Heart left ventricle (tissue), 16 donors: ENCODE results near the gene RBP2. TPM values are rescaled to one million over a fixed set of nuclear protein-coding genes. Genes with fewer than 3 reads are reported as not detected.

Experiments used
- ATAC-seq, 4 donors: fragments of 200-7000 bp; cut with Tn5 transposase; one replicate each; pipeline ENCODE4 v1.9.1; 2020 to 2022; ENCODE audit warnings: moderate library complexity in 4 of 4, mild to moderate bottlenecking in 3 of 4, moderate number of reproducible peaks in 1 of 4
- DNase-seq, 5 donors: peaks; one replicate each; pipeline ENCODE4 v3.0.0-alpha.2; 2020
- H3K27ac ChIP-seq, 12 donors: fragments of 200-600 bp; sonication (generic) in 4 of 12; one replicate each; pipeline versions ENCODE4 v1.5.0 to v1.8.0; 2016 to 2022; ENCODE audit warnings: mild to moderate bottlenecking in 2 of 12
- H3K27me3 ChIP-seq, 9 donors: fragments of 200-600 bp; sonication (generic) in 2 of 9; one replicate each; pipeline versions ENCODE4 v1.5.1 to v1.8.0; 2016 to 2022; ENCODE audit warnings: mild to moderate bottlenecking in 3 of 9
- H3K36me3 ChIP-seq, 9 donors: fragments of 200-600 bp; sonication (generic) in 2 of 9; one replicate each; pipeline versions ENCODE4 v1.5.0 to v1.8.0; 2018 to 2022; ENCODE audit warnings: mild to moderate bottlenecking in 2 of 9
- H3K4me1 ChIP-seq, 12 donors: fragments of 200-600 bp; sonication (generic) in 4 of 12; one replicate each; pipeline versions ENCODE4 v1.5.0 to v1.8.0; 2016 to 2022; ENCODE audit warnings: mild to moderate bottlenecking in 3 of 12
- H3K4me3 ChIP-seq, 12 donors: fragments of 200-600 bp; sonication (generic) in 4 of 12; one replicate each; pipeline versions ENCODE4 v1.5.0 to v1.8.0; 2017 to 2022; ENCODE audit warnings: mild to moderate bottlenecking in 9 of 12, moderate library complexity in 4 of 12
- H3K9me3 ChIP-seq, 12 donors: fragments of 200-600 bp; sonication (generic) in 4 of 12; one replicate each; pipeline versions ENCODE4 v1.5.0 to v1.8.0; 2016 to 2022; ENCODE audit warnings: mild to moderate bottlenecking in 1 of 12
- POLR2A ChIP-seq, 2 donors: fragments of 450-650 bp; IDR thresholded peaks; one replicate each; pipeline ENCODE4 v1.6.1; 2017; ENCODE audit warnings: antibody characterized with exemption in 2 of 2, mild to moderate bottlenecking in 2 of 2, moderate library complexity in 2 of 2
- WGBS, 4 donors: extraction: QIAGEN DNeasy Blood & Tissue Kit in 2 of 4; methylation state at CpG; one replicate each; pipeline versions ENCODE4 v1.1.5 to v1.1.7; 2013 to 2018; 5-methylcytosine and 5-hydroxymethylcytosine counted together
- intact Hi-C, 10 donors: fragments of 100-400 bp; cut with DNase I; formaldehyde crosslinking; loops; one replicate each; pipeline versions ENCODE4 v1.11.1 to v1.14.2; 2022
- polyA plus RNA-seq, 2 donors: library from polyadenylated mRNA; stranded (reverse); fragments of 200-250 nt; gene quantifications; one replicate each; pipeline ENCODE4 v1.2.3, GENCODE V29; 2013
- total RNA-seq, 9 donors: library from RNA; depleted of rRNA in 2 of 9; stranded (reverse); fragments of >200 nt in 2 of 9; fragmentation: NEBNext Ultra II Directional in 3 of 9; extraction: Animal tissue kit (Norgen Biotek cat#: 25700) in 3 of 9; gene quantifications; one replicate each; pipeline versions ENCODE4 v1.1.0 to v1.2.4, GENCODE V29; 2016 to 2023
- TF ChIP-seq, protein P1 (sequence below), 12 donors: fragments of 200-600 bp; sonication (generic) in 4 of 12; IDR thresholded peaks; one replicate each; pipeline versions ENCODE4 v1.5.0 to v1.8.0; 2018 to 2022; ENCODE audit warnings: antibody characterized with exemption in 12 of 12, mild to moderate bottlenecking in 5 of 12
- donor health status: ischemic (EF 13 %, LVEDD 7.1; RV severe dilation, severe dysfunction).
- donor health status: healthy with polysubstance abuse.
- donor health status: DM: no; HTN: yes; CAD: no.
- donor health status: DM: no; HTN: no; CAD: no.
- donor health status: ischemic (EF 25% LVEDD 6.9; RV normal size, moderate dysfunction).
- donor health status: ischemic (EF 25% LVEDD 5.7; RV mildly dilated, moderate dysfunction).
- donor health status: healthy.
- donor health status: DM: yes; HTN: yes; CAD: no.
- donor health status: ischemic (EF 35%, LVEDD 5.7; RV mildly dilated, moderate dysfunction).
- donor health status: nonischemic (EF 11% LVEDD 7.7; RV severe dilation, severe dysfunction).
- donor health status: DM: yes; HTN: yes; CAD: no.
- donor health status: PGD.
- donor health status: ischemic (EF 29% LVEDD 5.4; RV normal size, mild dysfunction).
- donor health status: nonischemic (EF 23%, LVEDD 6.1; RV moderate dilation, normal function).

RBP2 gene
- total and polyA plus RNA-seq, 11 donors, result 0.25 TPM; not detected in 10

DNA sequence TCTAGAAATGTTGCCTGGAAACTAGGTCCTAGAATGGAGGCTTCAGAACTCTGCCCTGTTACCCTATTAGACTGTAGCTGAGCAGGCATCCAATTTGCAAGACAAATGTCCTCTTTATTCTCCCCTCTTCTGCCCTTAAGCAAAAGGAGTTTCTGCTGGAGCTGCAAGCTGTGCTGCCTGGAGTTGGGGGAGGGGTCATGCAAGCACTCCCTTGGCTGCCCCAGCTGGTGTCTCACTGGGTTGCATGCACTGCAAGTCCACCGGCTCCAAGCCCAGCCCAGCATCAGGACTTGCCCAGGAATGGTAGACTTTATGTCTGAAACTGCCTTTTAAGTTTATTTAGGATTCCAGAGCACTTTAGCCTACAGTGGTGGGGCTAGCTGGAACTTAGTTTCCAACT lies 15.7 kb upstream of the RBP2 start:
- WGBS, 4 donors, result 54 to 86% (median 76%) methylated on average over 1 of the region's 1 CpG
- ATAC-seq, result no peak

DNA sequence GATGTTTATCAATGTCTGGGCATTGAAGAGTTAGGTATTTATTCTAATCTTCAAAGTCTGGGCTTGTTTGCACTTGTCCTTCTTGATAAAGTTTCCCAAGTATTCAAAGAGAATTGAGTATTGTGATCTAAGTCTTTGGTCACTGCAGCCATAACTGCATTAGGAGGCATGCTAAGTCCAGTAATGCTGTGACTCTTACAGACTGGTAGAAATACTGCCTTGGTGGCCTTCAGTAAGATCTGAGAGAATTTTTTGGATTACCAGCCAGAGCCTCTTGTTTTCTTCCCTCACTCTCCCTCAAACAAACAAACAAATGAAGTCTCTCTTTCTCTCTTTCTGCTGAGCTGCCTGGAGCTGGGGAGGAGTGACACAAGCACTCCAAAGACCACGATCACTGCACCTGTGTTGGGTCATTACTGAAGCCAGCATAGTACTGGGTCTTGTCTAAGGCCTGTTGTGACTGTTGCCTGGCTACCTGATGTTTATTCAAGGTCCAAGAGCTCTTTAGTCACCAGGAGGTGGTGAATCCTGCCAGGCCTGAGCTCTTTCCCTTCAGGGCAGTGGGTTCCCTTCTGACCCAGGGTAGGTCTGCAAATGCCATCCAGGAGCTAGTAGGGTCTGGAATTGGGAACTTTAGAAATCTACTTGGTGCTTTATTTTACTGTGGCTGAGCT lies 14.8 kb upstream of the RBP2 start:
- TF ChIP-seq, protein P1, sequence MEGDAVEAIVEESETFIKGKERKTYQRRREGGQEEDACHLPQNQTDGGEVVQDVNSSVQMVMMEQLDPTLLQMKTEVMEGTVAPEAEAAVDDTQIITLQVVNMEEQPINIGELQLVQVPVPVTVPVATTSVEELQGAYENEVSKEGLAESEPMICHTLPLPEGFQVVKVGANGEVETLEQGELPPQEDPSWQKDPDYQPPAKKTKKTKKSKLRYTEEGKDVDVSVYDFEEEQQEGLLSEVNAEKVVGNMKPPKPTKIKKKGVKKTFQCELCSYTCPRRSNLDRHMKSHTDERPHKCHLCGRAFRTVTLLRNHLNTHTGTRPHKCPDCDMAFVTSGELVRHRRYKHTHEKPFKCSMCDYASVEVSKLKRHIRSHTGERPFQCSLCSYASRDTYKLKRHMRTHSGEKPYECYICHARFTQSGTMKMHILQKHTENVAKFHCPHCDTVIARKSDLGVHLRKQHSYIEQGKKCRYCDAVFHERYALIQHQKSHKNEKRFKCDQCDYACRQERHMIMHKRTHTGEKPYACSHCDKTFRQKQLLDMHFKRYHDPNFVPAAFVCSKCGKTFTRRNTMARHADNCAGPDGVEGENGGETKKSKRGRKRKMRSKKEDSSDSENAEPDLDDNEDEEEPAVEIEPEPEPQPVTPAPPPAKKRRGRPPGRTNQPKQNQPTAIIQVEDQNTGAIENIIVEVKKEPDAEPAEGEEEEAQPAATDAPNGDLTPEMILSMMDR (IDR thresholded peaks at IDR 0.05), result no peak
- no peak for TF ChIP-seq POLR2A (IDR thresholded peaks at IDR 0.05)
- intact Hi-C loops, result no loop called here
- DNase-seq (peak in 2 of 5 donors; percentile 32 to 35), ATAC-seq (peak; percentile 80 to 99 (median 88))
- Histone ChIP-seq H3K36me3 (no peaks in the 10 kb centered on the region), H3K27me3 (no peaks in the 10 kb centered on the region), H3K4me3 (no peak overlapping the region), H3K4me1 (peaks cover 0 to 3% (median 0%) of the 10 kb centered on the region in 12 donors), H3K9me3 (peaks cover 0 to 22% (median 4%) of the 10 kb centered on the region in 12 donors), H3K27ac (no peak overlapping the region)
- 20 to 43% (median 33%) methylated on average over 1 of the region's 1 CpG; no CpG with 5 or more reads in 1 of the 4 donors for WGBS, 4 donors

More for the DNA sequence above, 15.7 kb upstream of the RBP2 start:
- intact Hi-C loops, result no loop called here
- H3K4me1 ChIP-seq, result peaks cover 0 to 3% (median 0%) of the 10 kb centered on the region in 12 donors
- no peak overlapping the region for H3K4me3 ChIP-seq
- H3K36me3 ChIP-seq, result no peaks in the 10 kb centered on the region
- H3K27me3 ChIP-seq, result no peaks in the 10 kb centered on the region
- H3K9me3 ChIP-seq, result peaks cover 0 to 26% (median 5%) of the 10 kb centered on the region in 12 donors
- no peak overlapping the region for H3K27ac ChIP-seq
- DNase-seq, result no peak
- TF ChIP-seq, protein P1 (IDR thresholded peaks at IDR 0.05), result no peak
- no peak for TF ChIP-seq POLR2A (IDR thresholded peaks at IDR 0.05)

DNA sequence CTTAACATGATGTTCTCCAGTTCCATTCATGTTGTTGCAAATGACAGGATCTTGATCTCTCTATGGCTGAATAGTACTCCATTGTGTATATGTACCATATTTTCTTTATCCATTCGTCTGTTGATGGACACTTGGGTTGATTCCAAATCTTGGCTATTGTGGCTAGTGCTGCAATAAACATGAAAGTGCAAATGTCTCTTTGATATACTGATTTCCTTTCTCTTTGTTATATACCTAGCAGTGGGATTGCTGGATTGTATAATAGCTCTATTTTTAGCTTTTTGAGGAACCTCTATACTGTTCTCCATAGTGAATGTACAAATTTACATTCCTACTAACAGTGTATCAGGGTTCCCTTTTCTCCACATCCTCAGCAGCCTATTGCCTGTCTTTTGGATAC lies 5.9 kb upstream of the RBP2 start:
- Histone ChIP-seq H3K4me1 (no peaks in the 10 kb centered on the region), H3K9me3 (peaks cover 0 to 7% (median 0%) of the 10 kb centered on the region in 12 donors), H3K36me3 (no peaks in the 10 kb centered on the region), H3K27ac (no peak overlapping the region), H3K4me3 (no peak overlapping the region), H3K27me3 (no peaks in the 10 kb centered on the region)
- intact Hi-C loops, result no loop called here
- WGBS, 4 donors, result 41 to 56% (median 42%) methylated on average over 1 of the region's 1 CpG
- ATAC-seq (no peak), DNase-seq (no peak)
- TF ChIP-seq, protein P1 (IDR thresholded peaks at IDR 0.05), result no peak
- no peak for TF ChIP-seq POLR2A (IDR thresholded peaks at IDR 0.05)

DNA sequence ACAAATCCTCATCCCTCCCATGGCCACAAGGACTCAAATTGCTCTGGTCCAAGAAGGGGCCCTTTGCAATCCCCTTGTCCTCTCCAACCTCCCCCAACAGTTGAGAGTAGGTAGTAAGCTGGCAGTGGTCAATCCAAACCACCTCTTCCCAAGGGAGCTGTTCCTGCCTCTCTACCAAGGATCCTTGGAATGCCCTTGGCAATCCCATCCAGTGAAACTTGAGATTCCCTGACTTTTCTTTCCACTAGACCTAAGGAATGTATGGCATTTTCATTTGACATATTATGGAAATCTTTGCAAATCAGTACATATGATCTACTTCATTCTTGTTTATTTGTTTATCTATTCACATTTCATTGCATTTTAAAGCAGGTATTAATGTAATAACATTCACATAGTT lies 4.8 kb upstream of the RBP2 start:
- H3K27ac ChIP-seq, result no peak overlapping the region
- ATAC-seq, result no peak

More for the DNA sequence above, 4.8 kb upstream of the RBP2 start:
- Histone ChIP-seq H3K4me1 (no peaks in the 10 kb centered on the region), H3K9me3 (peaks cover 0 to 7% (median 0%) of the 10 kb centered on the region in 12 donors), H3K27me3 (no peaks in the 10 kb centered on the region), H3K4me3 (no peak overlapping the region), H3K36me3 (no peaks in the 10 kb centered on the region)
- intact Hi-C loops, result no loop called here
- no peak for DNase-seq
- TF ChIP-seq, protein P1 (IDR thresholded peaks at IDR 0.05), result no peak
- no peak for TF ChIP-seq POLR2A (IDR thresholded peaks at IDR 0.05)
